ENCODE data around the gene FXYD6.
"Not testable (repeated sequence)": the region's sequence is repeated elsewhere in the genome, so short reads cannot be mapped to it uniquely, and the experiment has no call there.

Gene FXYD6

GRCh38 chr11:117816151-117816741, 60.2 kb downstream of the FXYD6 start:
- DNase-seq (ENCODE audit: low read depth), result peak; percentile 42
- TF ChIP-seq CTCF (IDR thresholded peaks at IDR 0.05; ENCODE audit: low read depth, low read length) (no peak), POLR2A (IDR thresholded peaks at IDR 0.05; ENCODE audit: extremely low read depth, insufficient read length) (no peak), MYC (IDR thresholded peaks at IDR 0.05; ENCODE audit: low read depth, low read length) (no peak)
- TF ChIP-seq, protein P1, sequence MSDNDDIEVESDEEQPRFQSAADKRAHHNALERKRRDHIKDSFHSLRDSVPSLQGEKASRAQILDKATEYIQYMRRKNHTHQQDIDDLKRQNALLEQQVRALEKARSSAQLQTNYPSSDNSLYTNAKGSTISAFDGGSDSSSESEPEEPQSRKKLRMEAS (IDR thresholded peaks at IDR 0.05; ENCODE audit: low read depth, low read length), result no peak
- no peak overlapping the region for H3K4me3 ChIP-seq (ENCODE audit: low read depth, low read length)

GRCh38 chr11:117815262-117815803, 61.1 kb downstream of the FXYD6 start:
- peak; percentile 93 for DNase-seq (ENCODE audit: low read depth)
- TF ChIP-seq CTCF (IDR thresholded peaks at IDR 0.05; ENCODE audit: low read depth, low read length), result no peak
- TF ChIP-seq, protein P1 (IDR thresholded peaks at IDR 0.05; ENCODE audit: low read depth, low read length), result peak; percentile 57; the same call in 1 of the 2 replicates
- H3K4me3 ChIP-seq (ENCODE audit: low read depth, low read length), result no peak overlapping the region

DNA sequence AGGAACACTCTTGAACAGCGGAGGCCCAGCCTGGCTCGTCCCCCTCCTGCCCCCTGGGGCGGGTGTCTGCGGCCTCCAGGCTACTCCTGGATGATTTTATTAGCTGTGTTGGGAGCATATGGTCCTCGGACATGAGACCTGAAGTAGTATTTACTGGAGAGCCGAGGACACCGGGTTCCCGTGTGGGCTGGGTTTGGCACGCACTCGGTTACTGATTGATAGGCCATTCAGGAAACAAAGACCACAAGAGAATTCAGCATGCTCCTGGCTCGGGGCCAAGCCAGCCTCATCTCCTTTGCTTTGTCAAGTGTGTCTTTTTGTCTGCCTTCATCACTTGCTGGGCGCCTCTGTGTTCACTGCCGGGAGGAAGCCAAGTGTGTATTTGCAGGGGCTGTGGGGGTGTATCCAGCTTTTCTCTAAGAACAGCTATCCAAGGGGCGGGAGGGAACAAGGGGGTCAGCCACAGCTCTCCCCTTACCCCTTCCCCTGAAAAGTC, 61.6 kb downstream of the FXYD6 start:
- peak; percentile 78 for DNase-seq (ENCODE audit: low read depth)
- H3K4me3 ChIP-seq (ENCODE audit: low read depth, low read length), result no peak overlapping the region
- no peak for TF ChIP-seq CTCF (IDR thresholded peaks at IDR 0.05; ENCODE audit: low read depth, low read length)
- TF ChIP-seq POLR2A (IDR thresholded peaks at IDR 0.05; ENCODE audit: extremely low read depth, insufficient read length), result no peak
- no peak for TF ChIP-seq MYC (IDR thresholded peaks at IDR 0.05; ENCODE audit: low read depth, low read length)
- TF ChIP-seq, protein P1 (IDR thresholded peaks at IDR 0.05; ENCODE audit: low read depth, low read length), result peak; percentile 36

GRCh38 chr11:117814204-117814765, 62.2 kb downstream of the FXYD6 start:
- DNase-seq (ENCODE audit: low read depth), result no peak
- H3K4me3 ChIP-seq (ENCODE audit: low read depth, low read length), result no peak overlapping the region

DNA sequence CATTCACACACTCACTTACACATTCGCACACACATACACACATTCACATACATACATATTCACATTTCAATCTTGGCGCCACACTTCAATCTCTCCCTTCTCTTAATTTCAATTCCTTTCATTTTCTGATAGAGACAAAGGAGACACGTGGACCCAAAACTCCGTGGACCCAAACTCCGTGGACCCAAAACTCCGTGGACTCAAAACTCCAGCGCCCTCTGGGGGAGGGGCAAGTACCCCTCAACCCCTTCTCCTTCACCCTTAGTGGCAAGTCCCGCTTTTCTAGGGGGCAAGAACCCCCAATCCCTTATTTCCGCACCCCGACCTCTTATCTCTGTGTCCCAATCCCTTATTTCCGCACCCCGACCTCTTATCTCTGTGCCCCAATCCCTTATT, 66.4 kb downstream of the FXYD6 start:
- not testable (repeated sequence) for DNase-seq (ENCODE audit: low read depth)

More at GRCh38 chr11:117814204-117814765, 62.2 kb downstream of the FXYD6 start:
- TF ChIP-seq MYC (IDR thresholded peaks at IDR 0.05; ENCODE audit: low read depth, low read length), result no peak
- TF ChIP-seq POLR2A (IDR thresholded peaks at IDR 0.05; ENCODE audit: extremely low read depth, insufficient read length), result no peak

DNA sequence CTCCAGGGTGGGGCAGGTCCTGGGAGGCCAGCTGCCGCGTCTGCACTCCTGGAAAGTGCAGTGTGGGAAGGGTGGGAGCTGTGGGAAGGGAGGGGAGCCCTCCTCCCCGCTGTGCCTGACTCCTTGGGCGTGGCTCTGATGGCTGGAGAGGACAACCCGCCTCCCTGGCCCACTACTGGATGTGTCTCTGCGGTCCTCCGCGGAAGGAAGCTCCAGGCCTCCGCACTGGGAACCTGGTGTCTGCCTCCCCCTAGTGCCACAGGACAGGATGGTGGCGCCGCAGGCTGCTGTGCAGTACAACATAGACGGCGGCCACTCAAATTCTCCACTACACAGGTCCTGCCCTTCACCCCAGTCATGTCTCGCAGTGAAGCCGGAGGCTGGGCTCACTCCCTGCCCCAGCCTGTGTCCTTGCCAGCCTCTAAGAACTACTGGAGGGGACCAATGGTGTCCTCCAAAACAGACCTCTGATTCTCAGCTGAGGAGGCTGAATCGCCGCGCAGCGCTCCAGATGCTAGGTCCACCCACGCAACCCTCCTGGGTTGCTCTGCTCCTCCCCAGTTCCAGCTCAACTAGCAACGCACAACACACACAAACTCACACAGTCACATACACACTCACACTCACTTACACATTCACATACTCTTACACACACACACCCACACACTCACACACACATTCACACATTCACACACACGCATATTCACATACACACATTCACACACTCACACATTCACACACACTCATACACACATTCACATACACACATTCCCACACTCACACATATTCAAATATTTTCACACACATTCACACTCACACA, 67.0 kb downstream of the FXYD6 start:
- TF ChIP-seq, protein P1 (IDR thresholded peaks at IDR 0.05; ENCODE audit: low read depth, low read length), result no peak
- peak; percentile 34 for TF ChIP-seq CTCF (IDR thresholded peaks at IDR 0.05; ENCODE audit: low read depth, low read length)
- no peak overlapping the region for H3K4me3 ChIP-seq (ENCODE audit: low read depth, low read length)
- peak; percentile 72 for DNase-seq (ENCODE audit: low read depth)

More for the DNA sequence above, 66.4 kb downstream of the FXYD6 start:
- H3K4me3 ChIP-seq (ENCODE audit: low read depth, low read length), result not testable (repeated sequence)

All from NB4 (cell line).